RWPE1 (cell line): Measurements from ENCODE around the gene ADARB1.

Experiments
- CTCF ChIA-PET: fragments of 350-600 bp; sonication (Branson Sonifier 250); formaldehyde crosslinking; extraction: SDS; loops from one replicate; lab custom pipeline; 2021; lab: Yijun Ruan, JAX
- POLR2A ChIA-PET: fragments of 400-600 bp; formaldehyde crosslinking; extraction: SDS; loops from one replicate; lab custom pipeline; 2020; ENCODE audit warnings: antibody characterized with exemption; ENCODE audit not compliant: low non-redundant PET; lab: Yijun Ruan, JAX
- DNase-seq: peaks from one replicate; pipeline ENCODE4 v3.0.0; 2012; ENCODE audit warnings: low spot score
- H3K27ac ChIP-seq: fragments of 450-650 bp; 2 replicates; pipeline ENCODE4 v1.5.1; 2017
- CTCF ChIP-seq: fragments of 450-650 bp; conservative IDR thresholded peaks from 2 replicates; pipeline ENCODE4 v1.5.1; 2017; ENCODE audit warnings: low read depth, mild to moderate bottlenecking

Gene ADARB1

GRCh38 chr21:45204395-45204794 lies 130.0 kb downstream of the ADARB1 start:
- CTCF ChIA-PET: no interaction called here
- POLR2A ChIA-PET: no interaction called here
- no peak for TF ChIP-seq CTCF
- H3K27ac ChIP-seq: no peak overlapping the region
- DNase-seq: no peak

GRCh38 chr21:45207839-45208626 lies 133.7 kb downstream of the ADARB1 start:
- POLR2A ChIA-PET: no interaction called here
- no peak for TF ChIP-seq CTCF
- H3K27ac ChIP-seq: no peak overlapping the region
- no peak for DNase-seq
- CTCF ChIA-PET: interaction anchor here (1.0 kb wide), 1 partner anchor 67 kb away, joined by 4 read pairs; no protein-coding TSS in a partner anchor

- no peak for TF ChIP-seq CTCF
- CTCF ChIA-PET: interaction anchor here (0.7 kb wide), 1 partner anchor 239 kb away, joined by 3 read pairs; no protein-coding TSS in a partner anchor
- DNase-seq: no peak
- H3K27ac ChIP-seq: no peak overlapping the region
- POLR2A ChIA-PET: no interaction called here
Measured at GRCh38 chr21:45208627-45208951, 134.2 kb downstream of the ADARB1 start.

GRCh38 chr21:45209046-45209445 lies 134.7 kb downstream of the ADARB1 start:
- ChIA-PET POLR2A (no interaction called here), CTCF (interaction anchor here (0.6 to 0.7 kb wide), 2 partner anchors 71 to 240 kb away, joined by 3 read pairs; no protein-coding TSS in a partner anchor)
- peak; percentile 7 for DNase-seq
- H3K27ac ChIP-seq: no peak overlapping the region
- TF ChIP-seq CTCF: no peak

- DNase-seq: no peak
- no peak overlapping the region for H3K27ac ChIP-seq
- ChIA-PET POLR2A (no interaction called here), CTCF (interaction anchor here (0.7 kb wide), 1 partner anchor 73 kb away, joined by 3 read pairs; no protein-coding TSS in a partner anchor)
- no peak for TF ChIP-seq CTCF
Measured at GRCh38 chr21:45209685-45210284, 135.4 kb downstream of the ADARB1 start.

- ChIA-PET CTCF (interaction anchor here (0.7 kb wide), 1 partner anchor 74 kb away, joined by 3 read pairs; no protein-coding TSS in a partner anchor), POLR2A (no interaction called here)
- no peak for DNase-seq
- H3K27ac ChIP-seq: no peak overlapping the region
- no peak for TF ChIP-seq CTCF
Measured at GRCh38 chr21:45210461-45210983, 136.1 kb downstream of the ADARB1 start.
